NB4 (cell line): Measurements from ENCODE around the gene ALX4.

Source experiments
- CTCF ChIP-seq: IDR thresholded peaks from one replicate; pipeline ENCODE4 v1.5.1; 2012; ENCODE audit warnings: low read depth, low read length
- MYC ChIP-seq: IDR thresholded peaks from 2 replicates; pipeline ENCODE4 v1.6.1; 2011; ENCODE audit warnings: low read depth, low read length
- POLR2A ChIP-seq: IDR thresholded peaks from 2 replicates; pipeline ENCODE4 v1.6.1; 2011; ENCODE audit warnings: mild to moderate bottlenecking; ENCODE audit not compliant: insufficient read length; ENCODE audit errors: extremely low read depth

- TF ChIP-seq CTCF (no peak), POLR2A (no peak), MYC (peak; percentile 82)
Measured at GRCh38 chr11:44301564-44302271, 8.2 kb downstream of the ALX4 start.
